GM23248 (cell line): ENCODE results near the gene EDC3. TPM values are rescaled to one million over a fixed set of nuclear protein-coding genes. Genes with fewer than 3 reads are reported as not detected.

Source experiments
- DNase-seq: peaks from one replicate; pipeline ENCODE4 v3.0.0-alpha.2; 2015
- H2AFZ ChIP-seq: fragments of 200-600 bp; sonication (generic); 2 replicates; pipeline ENCODE4 v1.6.1; 2016; ENCODE audit warnings: antibody characterized with exemption
- H3F3A ChIP-seq: fragments of 200-600 bp; sonication (generic); 2 replicates; pipeline ENCODE4 v1.6.1; 2016; ENCODE audit warnings: mild to moderate bottlenecking, antibody characterized with exemption, mixed run types; ENCODE audit not compliant: insufficient read depth
- H3K27ac ChIP-seq: fragments of 200-600 bp; sonication (generic); 2 replicates; pipeline ENCODE4 v1.5.1; 2016; ENCODE audit warnings: mild to moderate bottlenecking
- H3K27me3 ChIP-seq: fragments of 200-600 bp; sonication (generic); replicated peaks from 2 replicates; pipeline ENCODE4 v1.6.1; 2016; ENCODE audit warnings: mild to moderate bottlenecking; ENCODE audit not compliant: insufficient read depth
- H3K36me3 ChIP-seq: fragments of 200-600 bp; sonication (generic); 2 replicates; pipeline ENCODE4 v1.6.1; 2016; ENCODE audit warnings: low read depth, mild to moderate bottlenecking
- H3K4me1 ChIP-seq: fragments of 200-600 bp; sonication (generic); 2 replicates; pipeline ENCODE4 v1.6.1; 2016; ENCODE audit warnings: mild to moderate bottlenecking; ENCODE audit not compliant: insufficient read depth
- H3K4me2 ChIP-seq: fragments of 200-600 bp; sonication (generic); one replicate; pipeline ENCODE4 v1.6.1; 2016; ENCODE audit warnings: mild to moderate bottlenecking; ENCODE audit not compliant: unreplicated experiment
- H3K4me3 ChIP-seq: fragments of 200-600 bp; sonication (generic); 2 replicates; pipeline ENCODE4 v1.5.1; 2016; ENCODE audit warnings: mild to moderate bottlenecking
- H3K79me2 ChIP-seq: fragments of 200-600 bp; sonication (generic); 2 replicates; pipeline ENCODE4 v1.6.1; 2016; ENCODE audit warnings: mild to moderate bottlenecking; ENCODE audit not compliant: insufficient read depth
- H3K9ac ChIP-seq: fragments of 200-600 bp; sonication (generic); 2 replicates; pipeline ENCODE4 v1.6.1; 2016; ENCODE audit warnings: mild to moderate bottlenecking
- H3K9me2 ChIP-seq: fragments of 200-600 bp; sonication (generic); 2 replicates; pipeline ENCODE4 v1.6.1; 2016; ENCODE audit warnings: mixed run types, mild to moderate bottlenecking, moderate library complexity; ENCODE audit not compliant: insufficient read depth
- H3K9me3 ChIP-seq: fragments of 200-600 bp; sonication (generic); one replicate; pipeline ENCODE4 v1.6.1; 2017; ENCODE audit warnings: low read depth
- H4K20me1 ChIP-seq: fragments of 200-600 bp; sonication (generic); 2 replicates; pipeline ENCODE4 v1.6.0; 2016; ENCODE audit not compliant: insufficient read depth
- EZH2 ChIP-seq: fragments of 200-600 bp; sonication (generic); IDR thresholded peaks from 2 replicates; pipeline ENCODE4 v1.6.1; 2018; ENCODE audit warnings: antibody characterized with exemption, mild to moderate bottlenecking; ENCODE audit not compliant: insufficient read depth, poor library complexity, severe bottlenecking
- EZH2phosphoT487 ChIP-seq: fragments of 200-600 bp; sonication (generic); IDR thresholded peaks from 2 replicates; pipeline ENCODE4 v1.6.1; 2018; ENCODE audit warnings: antibody characterized with exemption, moderate library complexity, mild to moderate bottlenecking, low read depth; ENCODE audit not compliant: insufficient read depth
- WGBS, 2 experiments: methylation state at CpG; one replicate each; pipeline ENCODE4 v1.1.6; 2015 to 2017; ENCODE audit warnings: low lambda C conversion rate in 2 of 2, low coverage in 1 of 2; ENCODE audit errors: missing lambda C conversion rate in 2 of 2; 5-methylcytosine and 5-hydroxymethylcytosine counted together
- in situ Hi-C: fragments of 300-500 bp; cut with MboI; formaldehyde crosslinking; loops from 2 replicates; pipeline ENCODE4 v1.15.0; 2020
- polyA plus RNA-seq: library from polyadenylated mRNA; unstranded; fragments of >200 nt; fragmentation: Nextera tagmentation; extraction: Ambion mirVana; gene quantifications from 2 replicates; pipeline ENCODE4 v1.2.1, GENCODE V29; 2016
- total RNA-seq: library from RNA; depleted of rRNA; stranded (reverse); fragments of >200 nt; shearing (Covaris generic); gene quantifications from 2 replicates; pipeline ENCODE4 v1.2.3, GENCODE V29; 2014

The EDC3 gene
- total and polyA plus RNA-seq, 2 experiments from 2014 or later = 13.9 to 21.8 TPM

- peak overlapping the region; percentile 99 for H2AFZ ChIP-seq
- DNase-seq = no peak
- H3K79me2 ChIP-seq = peaks cover 48% of the 10 kb centered on the region
- peak overlapping the region; percentile 97 for H3K4me2 ChIP-seq
- no peak overlapping the region for H3K27ac ChIP-seq
- peak overlapping the region; percentile 97; the same call in 1 of the 2 replicates for H3K9ac ChIP-seq
- no peaks in the 10 kb centered on the region for H4K20me1 ChIP-seq
- in situ Hi-C loops = no loop called here
- H3K27me3 ChIP-seq = peaks cover 5% of the 10 kb centered on the region; the same call in 1 of the 2 replicates
- H3F3A ChIP-seq = no peaks in the 10 kb centered on the region
- no peak for TF ChIP-seq EZH2
- no peak for TF ChIP-seq EZH2phosphoT487
- peaks cover 19% of the 10 kb centered on the region; the same call in 1 of the 2 replicates for H3K4me1 ChIP-seq
- WGBS, 2 experiments = 66 to 75% methylated on average over 2 of the region's 2 CpGs
- H3K9me3 ChIP-seq = no peaks in the 10 kb centered on the region
- no peaks in the 10 kb centered on the region for H3K36me3 ChIP-seq
- H3K4me3 ChIP-seq = peak overlapping the region; percentile 98
- no peaks in the 10 kb centered on the region for H3K9me2 ChIP-seq
Observed at GRCh38 chr15:74696808-74697207, 984 bp upstream of the EDC3 start.

- H3K79me2 ChIP-seq = peaks cover 52% of the 10 kb centered on the region
- peak overlapping the region; percentile 99 for H2AFZ ChIP-seq
- no peaks in the 10 kb centered on the region for H3K9me2 ChIP-seq
- H3K4me2 ChIP-seq = peak overlapping the region; percentile 97
- peak overlapping the region; percentile 98 for H3K4me3 ChIP-seq
- no peaks in the 10 kb centered on the region for H4K20me1 ChIP-seq
- H3F3A ChIP-seq = no peaks in the 10 kb centered on the region
- H3K36me3 ChIP-seq = no peaks in the 10 kb centered on the region
- TF ChIP-seq EZH2phosphoT487 = no peak
- no peak for TF ChIP-seq EZH2
- peak overlapping the region; percentile 97 for H3K9ac ChIP-seq
- H3K27me3 ChIP-seq = 0 out of 2 replicates have a peak, but pooled peaks cover 3% of the 10 kb centered on the region
- 0 out of 2 replicates have a peak overlapping the region, but pooled peaks have one; percentile 69 for H3K27ac ChIP-seq
- peaks cover 19% of the 10 kb centered on the region; the same call in 1 of the 2 replicates for H3K4me1 ChIP-seq
- 10 to 11% methylated on average over 10 of the region's 10 CpGs for WGBS, 2 experiments
- in situ Hi-C loops = no loop called here
- DNase-seq = no peak
- no peaks in the 10 kb centered on the region for H3K9me3 ChIP-seq
Observed at GRCh38 chr15:74696398-74696729, 540 bp upstream of the EDC3 start.

- Histone ChIP-seq H3K4me3 (no peak overlapping the region), H4K20me1 (0 out of 2 replicates have a peak, but pooled peaks cover 4% of the 10 kb centered on the region), H3F3A (no peaks in the 10 kb centered on the region), H3K4me1 (peaks cover 19% of the 10 kb centered on the region; the same call in 1 of the 2 replicates), H3K4me2 (no peak overlapping the region), H3K9me3 (no peaks in the 10 kb centered on the region), H3K9ac (no peak overlapping the region), H3K79me2 (peaks cover 93% of the 10 kb centered on the region), H3K27me3 (no peaks in the 10 kb centered on the region), H2AFZ (no peak overlapping the region), H3K9me2 (no peaks in the 10 kb centered on the region), H3K27ac (no peak overlapping the region), H3K36me3 (no peaks in the 10 kb centered on the region)
- in situ Hi-C loops = no loop called here
- 76 to 80% methylated on average over 1 of the region's 1 CpG for WGBS, 2 experiments
- no peak for DNase-seq
- TF ChIP-seq EZH2 (no peak), EZH2phosphoT487 (no peak)
Observed at GRCh38 chr15:74692327-74692726, 3.5 kb downstream of the EDC3 start.

- Histone ChIP-seq H3K9ac (no peak overlapping the region), H3K36me3 (peaks cover 15% of the 10 kb centered on the region; the same call in 1 of the 2 replicates), H3F3A (no peaks in the 10 kb centered on the region), H3K79me2 (peaks cover 99% of the 10 kb centered on the region), H4K20me1 (0 out of 2 replicates have a peak, but pooled peaks cover 9% of the 10 kb centered on the region), H3K27ac (no peak overlapping the region), H3K9me3 (no peaks in the 10 kb centered on the region), H2AFZ (no peak overlapping the region), H3K9me2 (no peaks in the 10 kb centered on the region), H3K4me1 (no peaks in the 10 kb centered on the region), H3K27me3 (no peaks in the 10 kb centered on the region), H3K4me3 (no peak overlapping the region), H3K4me2 (no peak overlapping the region)
- WGBS, 2 experiments = 93 to 100% methylated on average over 1 of the region's 1 CpG
- TF ChIP-seq EZH2phosphoT487 = no peak
- no peak for TF ChIP-seq EZH2
- in situ Hi-C loops = no loop called here
- DNase-seq = no peak
Observed at GRCh38 chr15:74683758-74684157, 12.1 kb downstream of the EDC3 start.
